HG03159 (cell line): ENCODE measurements around the gene POLQ.
"Not testable (repeated sequence)": the region's sequence is repeated elsewhere in the genome, so short reads cannot be mapped to it uniquely, and the experiment has no call there.

Source experiments
- ATAC-seq: cut with Tn5 transposase; IDR thresholded peaks from one replicate; pipeline ENCODE4 v1.9.1; 2021; ENCODE audit warnings: mild to moderate bottlenecking, moderate library complexity; ENCODE audit not compliant: unreplicated experiment

The POLQ gene

GRCh38 chr3:121431726-121432517 lies 113.9 kb downstream of the POLQ start:
- peak; percentile 92 for ATAC-seq

- ATAC-seq = no peak
Measured at GRCh38 chr3:121430664-121431215, 115.0 kb downstream of the POLQ start.

- ATAC-seq = no peak
Measured at GRCh38 chr3:121424549-121424948, 121.2 kb downstream of the POLQ start.

- ATAC-seq = no peak
Measured at GRCh38 chr3:121418182-121418581, 127.6 kb downstream of the POLQ start.

GRCh38 chr3:121414924-121415323 lies 130.9 kb downstream of the POLQ start:
- no peak for ATAC-seq

GRCh38 chr3:121411523-121411922 lies 134.3 kb downstream of the POLQ start:
- ATAC-seq = no peak

- ATAC-seq = no peak
Measured at GRCh38 chr3:121405631-121406030, 140.2 kb downstream of the POLQ start.

- no peak for ATAC-seq
Measured at GRCh38 chr3:121399820-121400219, 146.0 kb downstream of the POLQ start.

GRCh38 chr3:121398051-121398450 lies 147.7 kb downstream of the POLQ start:
- not testable (repeated sequence) for ATAC-seq

- not testable (repeated sequence) for ATAC-seq
Measured at GRCh38 chr3:121395967-121396366, 149.8 kb downstream of the POLQ start.

- ATAC-seq = not testable (repeated sequence)
Measured at GRCh38 chr3:121388308-121388707, 157.5 kb downstream of the POLQ start.
